Spleen (tissue), 11 donors: ENCODE measurements around the gene TMC7. TPM values are rescaled to one million over a fixed set of nuclear protein-coding genes. Genes with fewer than 3 reads are reported as not detected.

Source experiments
- DNase-seq: peaks from one replicate; pipeline ENCODE4 v3.0.0-alpha.2; 2020
- H3K27ac ChIP-seq, 8 donors: fragments of 200-600 bp; sonication (generic) in 7 of 8; 1 replicate in 4 of 8; 2 replicates in 4 of 8; pipeline versions ENCODE4 v1.5.0 to v1.8.0; 2016 to 2021; ENCODE audit warnings: inconsistent platforms in 4 of 8, mild to moderate bottlenecking in 4 of 8, moderate library complexity in 1 of 8
- H3K27me3 ChIP-seq, 7 donors: fragments of 200-600 bp; sonication (generic) in 6 of 7; replicated peaks in 1 of 7; 1 replicate in 4 of 7; 2 replicates in 3 of 7; pipeline versions ENCODE4 v1.5.0 to v1.8.0; 2016 to 2021; ENCODE audit warnings: inconsistent platforms in 3 of 7, mild to moderate bottlenecking in 1 of 7
- H3K36me3 ChIP-seq, 6 donors: fragments of 200-600 bp; sonication (generic) in 5 of 6; 1 replicate in 4 of 6; 2 replicates in 2 of 6; pipeline versions ENCODE4 v1.5.0 to v1.8.0; 2016 to 2021; ENCODE audit warnings: inconsistent platforms in 2 of 6
- H3K4me1 ChIP-seq, 6 donors: fragments of 200-600 bp; sonication (generic) in 5 of 6; 1 replicate in 3 of 6; 2 replicates in 3 of 6; pipeline versions ENCODE4 v1.5.0 to v1.8.0; 2016 to 2021; ENCODE audit warnings: inconsistent platforms in 3 of 6
- H3K4me3 ChIP-seq, 8 donors: fragments of 200-600 bp; sonication (generic) in 7 of 8; 1 replicate in 4 of 8; 2 replicates in 4 of 8; pipeline versions ENCODE4 v1.5.0 to v1.8.0; 2016 to 2021; ENCODE audit warnings: inconsistent platforms in 4 of 8, mild to moderate bottlenecking in 4 of 8, moderate library complexity in 2 of 8
- H3K9me3 ChIP-seq, 8 donors: fragments of 200-600 bp; sonication (generic) in 7 of 8; 1 replicate in 4 of 8; 2 replicates in 4 of 8; pipeline versions ENCODE4 v1.5.0 to v1.8.0; 2016 to 2021; ENCODE audit warnings: inconsistent platforms in 4 of 8
- POLR2A ChIP-seq, 3 donors: fragments of 450-650 bp; IDR thresholded peaks; one replicate each; pipeline ENCODE4 v1.5.1; 2017; ENCODE audit warnings: antibody characterized with exemption in 3 of 3, mild to moderate bottlenecking in 1 of 3
- POLR2AphosphoS5 ChIP-seq, 3 donors: sonication (generic); formaldehyde crosslinking; IDR thresholded peaks; one replicate each; pipeline ENCODE4 v1.5.1; 2017; ENCODE audit warnings: antibody characterized with exemption in 3 of 3
- WGBS, 5 donors: extraction: QIAGEN DNeasy Blood & Tissue Kit in 3 of 5; methylation state at CpG; one replicate each; pipeline versions ENCODE4 v1.1.5 to v1.1.7; 2013 to 2018; 5-methylcytosine and 5-hydroxymethylcytosine counted together
- intact Hi-C: fragments of 100-400 bp; cut with DNase I; formaldehyde crosslinking; loops from one replicate; pipeline ENCODE4 v1.15.0; 2023; ENCODE audit warnings: low total_unique reads
- polyA plus RNA-seq, 3 donors: library from polyadenylated mRNA; stranded (reverse); fragments of 200-250 nt; gene quantifications; one replicate each; pipeline ENCODE4 v1.2.1, GENCODE V29; 2013
- total RNA-seq, 7 donors: library from RNA; depleted of rRNA in 3 of 7; stranded (reverse); fragments of >200 nt in 3 of 7; fragmentation: NEBNext Ultra II Directional in 4 of 7; extraction: Animal tissue kit (Norgen Biotek cat#: 25700) in 4 of 7; gene quantifications; one replicate each; pipeline versions ENCODE4 v1.1.0 to v1.2.1, GENCODE V29; 2016 to 2021
- TF ChIP-seq, protein P1 (sequence below), 11 experiments: fragments of 200-600 bp in 7 of 11; fragments of 450-650 bp in 4 of 11; sonication (generic) in 4 of 11; IDR thresholded peaks in 8 of 11; conservative IDR thresholded peaks in 3 of 11; 1 replicate in 7 of 11; 2 replicates in 4 of 11; pipeline versions ENCODE4 v1.4.0 to v1.8.0; 2016 to 2021; ENCODE audit warnings: antibody characterized with exemption in 11 of 11, inconsistent platforms in 4 of 11, mild to moderate bottlenecking in 1 of 11
- donor health status: healthy with polysubstance abuse.
- donor health status: DM: no; HTN: no; CAD: no; lungs with moderate emphysema.
- donor health status: DM: no; HTN: no; CAD: no.
- donor health status: Bipolar disorder and iron deficiency.
- donor health status: healthy.
- donor health status: DM: no; HTN: no; CAD: no.
- donor health status: DM: yes; HTN: yes; CAD: no.

Gene TMC7
- total and polyA plus RNA-seq, 10 donors, result 0.15 to 0.60 (median 0.37) TPM

DNA sequence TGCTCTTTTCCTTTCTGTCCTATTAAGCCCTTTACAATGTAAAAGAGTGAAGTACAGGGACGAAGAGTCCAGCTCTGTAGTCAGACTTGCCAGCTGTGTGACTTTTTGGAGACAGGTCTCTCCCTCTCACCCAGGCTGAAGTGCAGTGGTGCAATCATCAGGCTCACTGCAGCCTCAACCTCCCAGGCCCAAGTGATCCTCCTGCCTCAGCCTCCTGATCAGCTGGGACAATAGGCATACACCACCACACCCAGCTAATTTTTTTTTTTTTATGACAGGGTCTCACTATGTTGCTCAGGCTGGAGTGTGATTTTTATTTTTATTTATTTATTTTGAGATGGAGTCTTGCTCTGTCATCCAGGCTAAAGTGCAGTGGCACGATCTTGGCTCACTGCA lies 122.9 kb downstream of the TMC7 start:
- intact Hi-C loops, result no loop called here
- no peak for DNase-seq
- Histone ChIP-seq H3K36me3 (no peaks in the 10 kb centered on the region), H3K4me3 (no peak overlapping the region), H3K27ac (no peak overlapping the region), H3K9me3 (no peaks in the 10 kb centered on the region), H3K27me3 (no peaks in the 10 kb centered on the region), H3K4me1 (peaks cover 0 to 8% (median 0%) of the 10 kb centered on the region in 6 donors)
- TF ChIP-seq POLR2A (IDR thresholded peaks at IDR 0.05), result no peak
- TF ChIP-seq, protein P1, sequence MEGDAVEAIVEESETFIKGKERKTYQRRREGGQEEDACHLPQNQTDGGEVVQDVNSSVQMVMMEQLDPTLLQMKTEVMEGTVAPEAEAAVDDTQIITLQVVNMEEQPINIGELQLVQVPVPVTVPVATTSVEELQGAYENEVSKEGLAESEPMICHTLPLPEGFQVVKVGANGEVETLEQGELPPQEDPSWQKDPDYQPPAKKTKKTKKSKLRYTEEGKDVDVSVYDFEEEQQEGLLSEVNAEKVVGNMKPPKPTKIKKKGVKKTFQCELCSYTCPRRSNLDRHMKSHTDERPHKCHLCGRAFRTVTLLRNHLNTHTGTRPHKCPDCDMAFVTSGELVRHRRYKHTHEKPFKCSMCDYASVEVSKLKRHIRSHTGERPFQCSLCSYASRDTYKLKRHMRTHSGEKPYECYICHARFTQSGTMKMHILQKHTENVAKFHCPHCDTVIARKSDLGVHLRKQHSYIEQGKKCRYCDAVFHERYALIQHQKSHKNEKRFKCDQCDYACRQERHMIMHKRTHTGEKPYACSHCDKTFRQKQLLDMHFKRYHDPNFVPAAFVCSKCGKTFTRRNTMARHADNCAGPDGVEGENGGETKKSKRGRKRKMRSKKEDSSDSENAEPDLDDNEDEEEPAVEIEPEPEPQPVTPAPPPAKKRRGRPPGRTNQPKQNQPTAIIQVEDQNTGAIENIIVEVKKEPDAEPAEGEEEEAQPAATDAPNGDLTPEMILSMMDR (IDR thresholded peaks at IDR 0.05 in 8 of 11, conservative IDR thresholded peaks at IDR 0.05 in 3 of 11), result no peak
- no peak for TF ChIP-seq POLR2AphosphoS5 (IDR thresholded peaks at IDR 0.05)
- WGBS, 5 donors, result 85 to 97% (median 93%) methylated on average over 2 of the region's 2 CpGs

DNA sequence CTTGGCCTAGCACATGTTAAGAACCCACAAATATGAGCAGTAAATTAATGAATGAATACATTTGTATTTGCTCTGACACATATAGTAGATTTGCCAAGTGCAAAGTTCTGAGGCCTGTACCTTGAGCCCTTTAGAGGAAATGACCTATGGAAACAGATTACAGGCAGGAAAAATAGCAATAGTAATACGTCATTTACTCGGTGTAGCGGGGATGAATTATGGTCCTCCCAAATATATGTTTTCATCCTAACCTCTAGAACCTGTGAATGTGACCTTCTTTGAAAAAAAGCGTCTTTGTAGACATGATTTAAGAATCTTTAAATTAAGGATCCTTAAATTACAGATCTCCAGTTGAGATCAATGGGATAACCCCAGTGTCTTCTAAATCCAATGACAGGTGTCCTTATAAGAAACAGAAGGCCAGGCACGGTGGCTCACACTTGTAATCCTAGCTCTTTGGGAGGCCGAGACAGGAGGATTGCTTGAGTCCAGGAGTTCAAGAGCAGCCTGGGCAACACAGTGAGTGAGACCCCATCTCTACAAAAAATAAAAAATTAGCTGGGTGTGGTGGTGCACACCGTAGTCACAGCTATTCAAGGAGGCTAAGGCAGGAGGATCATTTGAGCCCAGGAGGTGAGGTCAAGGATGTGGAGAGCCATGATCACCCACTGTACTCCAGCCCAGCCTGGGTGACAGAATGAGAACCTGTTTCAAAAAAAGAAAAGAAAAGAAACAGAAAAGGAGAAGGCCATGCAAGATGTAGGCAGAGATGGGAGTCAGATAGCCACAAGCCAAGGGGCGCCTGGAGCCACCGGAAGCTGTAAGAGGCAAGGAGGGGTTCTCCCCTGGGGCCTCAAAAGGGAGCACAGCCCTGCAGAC lies 124.9 kb downstream of the TMC7 start:
- no peak for DNase-seq
- Histone ChIP-seq H3K4me1 (peaks cover 0 to 21% (median 9%) of the 10 kb centered on the region in 6 donors), H3K27ac (no peak overlapping the region), H3K36me3 (no peaks in the 10 kb centered on the region), H3K27me3 (peaks cover 0 to 4% (median 0%) of the 10 kb centered on the region in 7 donors), H3K9me3 (no peaks in the 10 kb centered on the region), H3K4me3 (no peak overlapping the region)
- intact Hi-C loops, result no loop called here
- no peak for TF ChIP-seq POLR2A (IDR thresholded peaks at IDR 0.05)
- no peak for TF ChIP-seq POLR2AphosphoS5 (IDR thresholded peaks at IDR 0.05)
- TF ChIP-seq, protein P1 (IDR thresholded peaks at IDR 0.05 in 8 of 11, conservative IDR thresholded peaks at IDR 0.05 in 3 of 11), result no peak
- WGBS, 5 donors, result 71 to 80% (median 79%) methylated on average over 9 of the region's 9 CpGs

DNA sequence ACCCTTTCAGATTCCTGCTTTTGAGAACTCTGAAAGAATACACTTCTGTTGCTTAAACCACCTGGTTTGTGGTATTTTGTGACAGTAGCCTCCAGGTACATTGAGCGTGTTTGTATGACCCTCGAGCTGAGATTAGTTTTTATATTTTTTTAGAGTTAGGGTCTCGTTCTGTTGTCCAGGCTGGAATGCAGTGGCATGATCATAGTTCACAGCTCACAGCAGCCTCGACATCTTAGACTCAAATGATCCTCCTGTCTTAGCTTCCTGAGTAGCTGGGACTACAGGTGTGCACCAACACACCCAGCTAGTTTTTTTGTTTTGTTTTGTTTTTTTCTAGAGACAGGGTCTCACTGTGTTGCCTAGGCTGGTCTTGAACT lies 125.5 kb downstream of the TMC7 start:
- intact Hi-C loops, result no loop called here
- H3K27ac ChIP-seq, result no peak overlapping the region
- H3K36me3 ChIP-seq, result no peaks in the 10 kb centered on the region
- H3K4me1 ChIP-seq, result peaks cover 0 to 27% (median 12%) of the 10 kb centered on the region in 6 donors
- TF ChIP-seq POLR2AphosphoS5 (IDR thresholded peaks at IDR 0.05) (no peak), POLR2A (IDR thresholded peaks at IDR 0.05) (no peak)
- TF ChIP-seq, protein P1 (IDR thresholded peaks at IDR 0.05 in 8 of 11, conservative IDR thresholded peaks at IDR 0.05 in 3 of 11), result no peak
- no peak for DNase-seq
- H3K4me3 ChIP-seq, result no peak overlapping the region
- 75 to 86% (median 82%) methylated on average over 4 of the region's 4 CpGs for WGBS, 5 donors
- no peaks in the 10 kb centered on the region for H3K9me3 ChIP-seq
- H3K27me3 ChIP-seq, result peaks cover 0 to 11% (median 3%) of the 10 kb centered on the region in 7 donors
